Activated CD8-positive, alpha-beta memory T cell treated with anti-CD3 and anti-CD28 coated beads for 36 hours (primary cell): ENCODE results near the gene DNAJC28. TPM values are rescaled to one million over a fixed set of nuclear protein-coding genes. Genes with fewer than 3 reads are reported as not detected.

Experiments used
- CTCF ChIA-PET: fragments of 350-600 bp; sonication (Branson Sonifier 250); formaldehyde crosslinking; loops from one replicate; lab custom pipeline; 2021; ENCODE audit warnings: antibody characterized with exemption; lab: Charles Lee
- POLR2A ChIA-PET: fragments of 350-600 bp; sonication (Branson Sonifier 250); formaldehyde crosslinking; loops from one replicate; lab custom pipeline; 2021; ENCODE audit warnings: antibody characterized with exemption; lab: Charles Lee
- total RNA-seq, 2 experiments: library from RNA; stranded (reverse); gene quantifications; one replicate each; pipeline ENCODE4 v1.2.3, GENCODE V29; 2021

The DNAJC28 gene
- total RNA-seq, 2 experiments from 2014 or later: 0.36 to 0.57 TPM

DNA sequence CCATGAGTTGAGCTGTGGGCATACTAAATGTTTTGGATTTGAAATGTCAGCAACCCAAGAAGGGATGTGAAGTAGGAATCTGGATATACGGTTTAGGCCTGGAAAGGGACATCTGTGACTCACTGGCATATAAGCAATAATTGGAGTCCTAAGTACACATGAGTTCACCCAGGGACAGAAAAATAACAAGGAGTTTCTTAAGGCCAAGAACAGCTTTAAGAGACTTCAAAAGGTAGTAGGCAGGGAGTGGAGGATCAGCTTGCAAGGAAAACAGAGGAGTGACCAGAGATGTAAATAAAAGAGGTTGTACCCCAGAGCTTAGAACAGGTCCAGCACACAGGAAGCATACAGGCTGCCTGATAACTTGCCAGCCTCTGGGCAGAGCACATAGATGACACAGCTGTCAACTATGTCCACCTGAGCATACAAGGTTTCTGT, 39.9 kb downstream of the DNAJC28 start:
- CTCF ChIA-PET: no interaction called here
- POLR2A ChIA-PET: no interaction called here

DNA sequence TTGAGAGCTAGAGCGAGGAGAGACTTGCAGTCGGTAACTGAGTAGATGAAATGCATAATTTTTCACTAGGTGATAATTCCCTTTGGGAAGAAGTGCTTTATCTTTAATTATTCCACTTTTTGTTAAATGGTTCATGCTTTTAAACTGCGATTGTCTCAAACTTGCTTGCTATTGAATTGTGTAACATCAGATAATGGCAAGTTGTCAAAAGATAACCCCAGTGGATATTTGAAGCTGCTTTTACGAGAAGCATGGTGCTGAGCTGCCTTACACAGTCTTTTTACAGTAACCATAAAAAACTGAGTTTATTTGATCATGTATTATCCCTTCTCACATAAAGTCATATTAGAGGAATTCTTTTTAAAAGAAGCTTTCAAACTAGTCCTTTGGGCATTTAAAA, 41.9 kb downstream of the DNAJC28 start:
- ChIA-PET CTCF (no interaction called here), POLR2A (no interaction called here)

DNA sequence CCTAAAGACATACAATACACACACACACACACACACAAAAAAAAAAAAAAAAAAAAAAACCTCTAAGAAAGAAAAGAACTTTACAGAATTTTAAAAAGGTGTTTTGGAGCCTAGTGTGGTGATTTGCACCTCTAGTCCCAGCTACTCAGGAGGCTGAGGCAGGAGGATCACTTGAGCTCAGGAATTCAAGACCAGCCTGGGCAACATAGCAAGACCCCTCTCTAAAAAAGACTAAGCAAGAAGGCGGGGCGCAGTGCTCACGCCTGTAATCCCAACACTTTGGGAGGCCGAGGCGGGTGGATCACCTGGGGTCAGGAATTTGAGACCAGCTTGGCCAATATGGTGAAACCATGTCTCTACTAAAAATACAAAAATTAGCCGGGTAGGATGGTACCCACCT, 44.9 kb downstream of the DNAJC28 start:
- ChIA-PET CTCF (interaction anchor here (0.6 to 2.7 kb wide), 6 partner anchors 12 to 247 kb away, joined by 3 to 14 read pairs (median 3); no protein-coding TSS in a partner anchor), POLR2A (interaction anchor here (0.6 kb wide), 1 partner anchor 40 kb away, joined by 3 read pairs; no protein-coding TSS in a partner anchor)

DNA sequence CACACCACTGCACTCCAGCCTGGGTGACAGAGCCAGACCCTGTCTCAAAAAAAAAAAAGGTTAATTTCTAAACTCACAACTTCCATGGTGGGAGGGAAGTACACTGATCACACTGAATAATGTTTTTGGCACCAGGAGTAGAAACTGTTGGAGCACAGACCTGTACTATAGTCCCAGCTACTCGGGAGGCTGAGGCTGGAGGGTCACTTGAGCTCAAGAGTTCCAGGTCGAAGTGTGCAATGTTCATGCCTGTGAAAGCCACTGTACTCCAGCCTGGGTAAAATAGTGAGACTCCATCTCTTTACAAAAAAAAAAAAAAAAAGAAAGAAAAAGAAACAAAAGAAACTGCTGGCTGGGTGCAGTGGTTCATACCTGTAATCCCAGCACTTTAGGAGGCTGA, 47.0 kb downstream of the DNAJC28 start:
- ChIA-PET CTCF (interaction anchor here (0.9 to 2.7 kb wide), 19 partner anchors 8 to 259 kb away, joined by 3 to 14 read pairs (median 4); partner anchors contain the start of gene IL10RB), POLR2A (interaction anchor here (0.6 kb wide), 1 partner anchor 9 kb away, joined by 5 read pairs; no protein-coding TSS in a partner anchor)

DNA sequence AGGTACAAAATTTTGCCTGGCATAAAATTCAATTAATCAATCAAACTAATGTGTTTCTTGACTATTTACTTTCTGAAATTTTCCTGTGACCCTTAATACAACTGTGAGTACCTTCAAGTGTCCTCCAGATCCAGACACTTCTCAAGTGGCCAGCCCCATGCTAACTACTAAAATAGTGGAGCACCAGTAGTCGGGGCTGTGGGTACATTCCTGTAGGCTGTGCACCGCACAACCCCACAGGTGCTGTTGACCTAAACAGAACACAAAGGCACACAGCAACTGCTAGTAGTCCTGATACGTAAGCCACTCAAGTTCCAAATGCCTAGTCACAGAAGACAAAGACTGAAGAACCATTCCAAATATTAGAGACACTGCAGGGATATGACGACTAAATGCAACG, 48.3 kb downstream of the DNAJC28 start:
- ChIA-PET POLR2A (no interaction called here), CTCF (no interaction called here)

DNA sequence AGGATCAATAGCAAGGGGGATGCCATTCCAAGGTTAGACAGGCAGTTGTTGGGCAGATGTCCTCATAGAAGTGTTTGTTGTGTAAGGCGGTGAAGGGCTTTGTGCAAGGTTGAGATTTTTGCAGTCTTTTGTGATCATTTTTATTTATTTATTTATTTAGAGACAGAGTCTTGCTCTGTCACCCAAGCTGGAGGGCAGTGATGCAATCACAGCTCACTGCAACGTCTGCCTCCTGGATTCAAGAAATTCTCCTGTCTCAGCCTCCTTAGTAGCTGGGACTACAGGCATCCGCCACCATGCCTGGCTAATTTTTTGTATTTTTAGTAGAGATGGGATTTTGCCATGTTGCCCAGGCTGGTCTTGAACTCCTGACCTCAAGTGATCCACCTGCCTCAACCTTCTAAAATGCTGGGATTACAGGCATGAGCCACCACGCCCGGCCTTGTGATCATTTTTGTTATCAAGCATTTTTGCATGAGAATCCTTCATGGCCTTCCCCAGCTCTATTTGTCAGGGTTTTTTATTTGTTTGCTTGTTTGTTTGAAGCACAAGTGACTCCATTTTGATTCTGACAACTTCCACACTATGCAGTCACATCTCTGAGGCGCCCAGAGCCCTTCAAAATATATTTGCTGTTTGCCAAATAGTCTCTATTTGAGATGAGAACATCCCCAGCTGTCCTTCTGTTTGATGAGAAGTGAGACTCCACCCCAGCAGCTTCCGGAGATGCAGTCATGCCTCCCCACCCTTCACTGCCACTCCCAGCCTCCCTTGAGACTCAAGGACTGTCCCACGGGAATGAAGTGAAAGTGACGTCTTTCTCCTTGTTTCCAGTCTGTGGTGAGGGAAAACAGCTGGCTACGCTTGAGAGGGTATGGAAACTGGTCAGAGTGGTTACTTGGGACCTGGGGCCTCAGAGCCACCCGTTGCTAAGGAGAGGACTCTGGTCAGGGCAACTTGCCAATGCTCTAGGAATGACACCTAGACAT, 49.7 kb downstream of the DNAJC28 start:
- ChIA-PET CTCF (interaction anchor here (0.9 to 1.0 kb wide), 2 partner anchors 81 to 245 kb away, joined by 3 to 4 read pairs; no protein-coding TSS in a partner anchor), POLR2A (no interaction called here)

Other genes with a start within 250 kb of the DNAJC28 start
- 10 to 100 TPM; 21.7 to 24.1 TPM for gene IL10RB, start 225.3 kb downstream of the DNAJC28 start, total RNA-seq
- 10 to 100 TPM; 32.1 to 32.3 TPM for gene IFNAR1, start 166.7 kb downstream of the DNAJC28 start, total RNA-seq
- gene IFNGR2, start 88.3 kb downstream of the DNAJC28 start, total RNA-seq: 1 to 10 TPM in 1 of 2 experiments, under 1 TPM in 1; 0.95 to 1.4 TPM
- 10 to 100 TPM; 14.9 to 16.7 TPM for gene TMEM50B, start 11.7 kb downstream of the DNAJC28 start, total RNA-seq
- gene GART, start 50.4 kb upstream of the DNAJC28 start, total RNA-seq: 100 to 1,000 TPM; 235 to 236 TPM
- 100 to 1,000 TPM; 312 to 316 TPM for gene SON, start 51.3 kb upstream of the DNAJC28 start, total RNA-seq
- gene DONSON, start 97.0 kb upstream of the DNAJC28 start, total RNA-seq: 10 to 100 TPM; 41.9 to 45.5 TPM
- gene CRYZL1, start 150.0 kb upstream of the DNAJC28 start, total RNA-seq: 10 to 100 TPM; 27.4 to 32.7 TPM
- gene ITSN1, start 150.8 kb upstream of the DNAJC28 start, total RNA-seq: 1 to 10 TPM; 4.8 TPM